GM23338 (cell line): Measurements from ENCODE around the gene CDK5. TPM values are rescaled to one million over a fixed set of nuclear protein-coding genes. Genes with fewer than 3 reads are reported as not detected.
A peak's percentile ranks its signal among the peaks of the same experiment; 100 is the strongest.

ENCODE experiments used
- ATAC-seq: fragments of 200-7000 bp; cut with Tn5 transposase; 3 replicates; pipeline ENCODE4 v1.9.1; 2020
- DNase-seq: peaks from one replicate; pipeline ENCODE4 v3.0.0-alpha.2; 2015; ENCODE audit warnings: low spot score
- H2AFZ ChIP-seq: fragments of 200-600 bp; sonication (generic); 2 replicates; pipeline ENCODE4 v1.8.0; 2016; ENCODE audit warnings: antibody characterized with exemption, mild to moderate bottlenecking, moderate library complexity
- H3F3A ChIP-seq: fragments of 200-600 bp; sonication (generic); replicated peaks from 2 replicates; pipeline ENCODE4 v1.8.0; 2017; ENCODE audit warnings: antibody characterized with exemption, mixed run types, low read depth
- H3K27ac ChIP-seq: fragments of 200-600 bp; sonication (generic); 2 replicates; pipeline ENCODE4 v1.6.1; 2016; ENCODE audit warnings: low read depth
- H3K27me3 ChIP-seq: fragments of 200-600 bp; sonication (generic); 2 replicates; pipeline ENCODE4 v1.8.0; 2016; ENCODE audit warnings: mild to moderate bottlenecking, mixed run types, moderate library complexity; ENCODE audit not compliant: insufficient read depth
- H3K36me3 ChIP-seq: fragments of 200-600 bp; sonication (generic); 2 replicates; pipeline ENCODE4 v1.8.0; 2016; ENCODE audit warnings: mild to moderate bottlenecking; ENCODE audit not compliant: insufficient read depth
- H3K4me1 ChIP-seq: fragments of 200-600 bp; sonication (generic); 2 replicates; pipeline ENCODE4 v1.8.0; 2016; ENCODE audit warnings: mild to moderate bottlenecking, moderate library complexity; ENCODE audit not compliant: insufficient read depth
- H3K4me2 ChIP-seq: fragments of 200-600 bp; sonication (generic); 2 replicates; pipeline ENCODE4 v1.7.1; 2017; ENCODE audit warnings: mixed run types
- H3K4me3 ChIP-seq: fragments of 200-600 bp; sonication (generic); 2 replicates; pipeline ENCODE4 v1.6.1; 2016; ENCODE audit warnings: mixed run types
- H3K79me2 ChIP-seq: fragments of 200-600 bp; sonication (generic); replicated peaks from 2 replicates; pipeline ENCODE4 v1.8.0; 2017; ENCODE audit warnings: mild to moderate bottlenecking; ENCODE audit not compliant: insufficient read depth
- H3K9me2 ChIP-seq: fragments of 200-600 bp; sonication (generic); 2 replicates; pipeline ENCODE4 v1.8.0; 2017; ENCODE audit not compliant: insufficient read depth
- H4K20me1 ChIP-seq: fragments of 200-600 bp; sonication (generic); replicated peaks from 2 replicates; pipeline ENCODE4 v1.8.0; 2017; ENCODE audit warnings: mild to moderate bottlenecking; ENCODE audit not compliant: insufficient read depth
- H3K27ac Mint-ChIP-seq: 2 replicates; pipeline ENCODE4 v1.8.0; 2020; ENCODE audit warnings: inconsistent platforms, mild to moderate bottlenecking, moderate library complexity, mixed read lengths
- H3K27me3 Mint-ChIP-seq: 3 replicates; pipeline ENCODE4 v1.8.0; 2022; ENCODE audit warnings: low read depth, mild to moderate bottlenecking, moderate library complexity, mixed read lengths, inconsistent platforms; ENCODE audit not compliant: insufficient read depth, poor library complexity
- H3K36me3 Mint-ChIP-seq: 3 replicates; pipeline ENCODE4 v1.8.0; 2021; ENCODE audit warnings: low read depth, mild to moderate bottlenecking, inconsistent platforms, moderate library complexity, mixed read lengths
- H3K4me1 Mint-ChIP-seq: 3 replicates; pipeline ENCODE4 v1.8.0; 2020; ENCODE audit warnings: mild to moderate bottlenecking, inconsistent platforms, mixed read lengths
- H3K4me3 Mint-ChIP-seq: 3 replicates; pipeline ENCODE4 v1.8.0; 2021; ENCODE audit warnings: moderate library complexity, mild to moderate bottlenecking, inconsistent platforms, mixed read lengths
- H3K9me3 Mint-ChIP-seq: 3 replicates; pipeline ENCODE4 v1.8.0; 2020; ENCODE audit warnings: moderate library complexity, mild to moderate bottlenecking, inconsistent platforms, mixed read lengths
- CREB1 ChIP-seq: fragments of 250-450 bp; sonication (Bioruptor Pico); IDR thresholded peaks from 2 replicates; pipeline ENCODE4 v1.5.0; 2020; ENCODE audit warnings: low read depth, mild to moderate bottlenecking, moderate library complexity
- ETS1 ChIP-seq: IDR thresholded peaks from 2 replicates; pipeline ENCODE4 v1.6.1; 2016; ENCODE audit warnings: antibody characterized with exemption
- NANOG ChIP-seq: IDR thresholded peaks from 2 replicates; pipeline ENCODE4 v1.6.1; 2016; ENCODE audit warnings: antibody characterized with exemption, borderline replicate concordance
- STAT1 ChIP-seq: IDR thresholded peaks from one replicate; pipeline ENCODE4 v1.6.1; 2016; ENCODE audit warnings: antibody characterized with exemption; ENCODE audit not compliant: unreplicated experiment
- ZNF462 ChIP-seq: fragments of 250-450 bp; sonication (Bioruptor Pico); IDR thresholded peaks from 2 replicates; pipeline ENCODE4 v1.5.0; 2020; ENCODE audit warnings: mild to moderate bottlenecking, moderate library complexity
- polyA plus RNA-seq: library from polyadenylated mRNA; unstranded; fragments of >200 nt; fragmentation: Nextera tagmentation; extraction: Ambion mirVana; gene quantifications from 2 replicates; pipeline ENCODE4 v1.2.1, GENCODE V29; 2016
- total RNA-seq: library from RNA; depleted of rRNA; stranded (reverse); fragments of >200 nt; shearing (Covaris generic); gene quantifications from 2 replicates; pipeline ENCODE4 v1.2.3, GENCODE V29; 2014
- TF ChIP-seq, protein P1 (sequence below), 2 experiments: fragments of 200-600 bp in 1 of 2; sonication (generic) in 1 of 2; conservative IDR thresholded peaks; 2 replicates each; pipeline versions ENCODE4 v1.5.1 to v1.6.1; 2016 to 2017; ENCODE audit warnings: antibody characterized with exemption in 2 of 2, low read depth in 2 of 2, mild to moderate bottlenecking in 2 of 2, moderate library complexity in 1 of 2

CDK5 gene
- total and polyA plus RNA-seq, 2 experiments from 2014 or later: 19.8 to 27.1 TPM

DNA sequence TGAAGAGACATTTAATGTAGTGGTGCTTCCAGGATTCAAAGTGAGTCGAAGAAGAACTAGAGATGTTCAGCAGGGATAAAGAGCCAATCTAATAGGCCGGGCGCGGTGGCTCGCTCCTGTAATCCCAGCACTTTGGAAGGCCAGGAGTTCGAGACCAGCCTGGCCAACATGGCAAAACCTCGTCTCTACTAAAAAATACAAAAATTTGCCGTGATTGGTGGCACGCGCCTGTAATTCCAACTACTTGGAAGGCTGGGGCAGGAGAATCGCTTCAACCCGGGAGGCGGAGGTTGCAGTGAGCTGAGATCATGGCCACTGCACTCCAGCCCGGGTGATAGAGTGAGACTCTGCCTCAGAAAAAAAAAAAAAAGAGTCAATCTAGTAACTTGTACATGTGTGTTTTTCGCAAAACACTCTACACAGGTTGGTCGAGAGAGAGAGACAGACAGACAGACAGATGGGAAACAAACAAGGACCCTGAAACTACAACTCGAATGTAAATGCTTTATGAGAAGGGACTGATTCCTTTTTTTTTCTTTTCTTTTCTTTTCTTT is 28.7 kb downstream of the CDK5 start (continued):
- no peak for TF ChIP-seq ZNF462 (CRISPR knock-in tag)
- TF ChIP-seq, protein P1, sequence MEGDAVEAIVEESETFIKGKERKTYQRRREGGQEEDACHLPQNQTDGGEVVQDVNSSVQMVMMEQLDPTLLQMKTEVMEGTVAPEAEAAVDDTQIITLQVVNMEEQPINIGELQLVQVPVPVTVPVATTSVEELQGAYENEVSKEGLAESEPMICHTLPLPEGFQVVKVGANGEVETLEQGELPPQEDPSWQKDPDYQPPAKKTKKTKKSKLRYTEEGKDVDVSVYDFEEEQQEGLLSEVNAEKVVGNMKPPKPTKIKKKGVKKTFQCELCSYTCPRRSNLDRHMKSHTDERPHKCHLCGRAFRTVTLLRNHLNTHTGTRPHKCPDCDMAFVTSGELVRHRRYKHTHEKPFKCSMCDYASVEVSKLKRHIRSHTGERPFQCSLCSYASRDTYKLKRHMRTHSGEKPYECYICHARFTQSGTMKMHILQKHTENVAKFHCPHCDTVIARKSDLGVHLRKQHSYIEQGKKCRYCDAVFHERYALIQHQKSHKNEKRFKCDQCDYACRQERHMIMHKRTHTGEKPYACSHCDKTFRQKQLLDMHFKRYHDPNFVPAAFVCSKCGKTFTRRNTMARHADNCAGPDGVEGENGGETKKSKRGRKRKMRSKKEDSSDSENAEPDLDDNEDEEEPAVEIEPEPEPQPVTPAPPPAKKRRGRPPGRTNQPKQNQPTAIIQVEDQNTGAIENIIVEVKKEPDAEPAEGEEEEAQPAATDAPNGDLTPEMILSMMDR (conservative IDR thresholded peaks at IDR 0.05; ENCODE audit: low read depth in 2 of 2): no peak

DNA sequence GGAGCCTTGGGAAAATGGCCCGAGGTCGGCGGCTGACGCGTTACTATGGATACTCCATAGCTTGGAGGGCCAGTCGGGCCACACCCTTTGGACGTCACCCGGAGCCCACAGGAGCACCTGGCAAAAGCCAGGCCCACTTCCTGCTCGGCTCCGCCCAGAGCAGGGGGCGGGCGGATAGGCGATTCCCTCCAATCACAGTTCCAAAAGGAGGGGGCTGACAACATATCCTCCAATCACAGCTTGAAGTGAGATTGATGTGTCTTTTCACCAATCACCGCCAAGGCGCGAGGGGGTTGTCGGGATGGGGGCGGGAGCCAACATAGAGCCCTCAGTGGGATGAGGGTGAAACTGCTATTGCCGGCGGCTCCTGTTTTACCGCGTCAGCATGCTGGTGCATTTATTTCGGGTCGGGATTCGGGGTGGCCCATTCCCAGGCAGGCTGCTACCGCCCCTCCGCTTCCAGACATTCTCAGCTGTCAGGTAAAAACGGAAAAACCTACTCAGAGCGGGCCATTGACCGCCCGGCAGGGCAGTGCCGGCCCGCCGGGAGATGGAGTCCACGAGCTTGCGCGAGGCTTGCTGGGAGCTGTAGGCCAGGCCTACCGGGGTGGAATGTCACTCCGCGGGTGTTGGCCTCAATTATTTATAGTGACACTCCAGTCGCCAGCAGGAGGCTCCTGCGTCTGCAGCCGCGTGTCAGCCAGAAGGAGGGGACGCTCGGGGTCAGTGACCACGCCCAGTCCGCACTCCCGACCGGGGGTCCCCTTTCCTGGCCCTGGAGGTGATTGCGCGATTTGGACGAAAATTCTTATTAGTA is 29.4 kb downstream of the CDK5 start, which contains the start of gene ABCB8:
TSS of gene ABCB8 (plus strand) at position 320 of the 817 bp plus-strand sequence. CDS start at position 386, 66 bp downstream.
- Mint-ChIP-seq H3K27me3 (peaks cover 4% of the 10 kb centered on the region), H3K27ac (peak within 1 kb of the TSS; percentile 98), H3K4me1 (peaks cover 24% of the 10 kb centered on the region), H3K9me3 (no peaks in the 10 kb centered on the region), H3K36me3 (no peaks in the 10 kb centered on the region; the same call in 2 of the 3 replicates), H3K4me3 (peak within 1 kb of the TSS; percentile 95)
- peaks cover 15% of the 10 kb centered on the region for H3K4me1 ChIP-seq
- peak within 1 kb of the TSS; percentile 79 for H3K4me2 ChIP-seq
- peak within 1 kb of the TSS; percentile 63 for H3K4me3 ChIP-seq
- no peaks in the 10 kb centered on the region; the same call in 1 of the 2 replicates for H4K20me1 ChIP-seq
- 0 out of 2 replicates have a peak within 1 kb of the TSS, but pooled peaks have one; percentile 45 for H2AFZ ChIP-seq
- H3K9me2 ChIP-seq: no peaks in the 10 kb centered on the region
- H3F3A ChIP-seq: no peaks in the 10 kb centered on the region
- H3K79me2 ChIP-seq: peaks cover 9% of the 10 kb centered on the region; the same call in 1 of the 2 replicates
- H3K36me3 ChIP-seq: no peaks in the 10 kb centered on the region
- peaks cover 16% of the 10 kb centered on the region; the same call in 1 of the 2 replicates for H3K27me3 ChIP-seq
- peak; percentile 94 for ATAC-seq
- peak within 1 kb of the TSS; percentile 30; the same call in 1 of the 2 replicates for H3K27ac ChIP-seq
- TF ChIP-seq, protein P1 (conservative IDR thresholded peaks at IDR 0.05; ENCODE audit: low read depth in 2 of 2): peak; percentile 31 to 56
- TF ChIP-seq NANOG (no peak), ETS1 (peak; percentile 88), CREB1 (CRISPR knock-in tag) (peak; percentile 70), STAT1 (no peak)
- peak; percentile 98 for DNase-seq
